PC-9 (cell line): ENCODE data around the gene KIAA1958. TPM values are rescaled to one million over a fixed set of nuclear protein-coding genes. Genes with fewer than 3 reads are reported as not detected.
A peak's percentile ranks its signal among the peaks of the same experiment; 100 is the strongest.

Source experiments
- BruUV-seq: library from RNA; stranded (reverse); fragments of 400-500 nt; replicated peaks from 2 replicates; lab custom pipeline; 2021; lab: Mats Ljungman, UMichigan
- CTCF ChIA-PET: fragments of 300-600 bp; sonication (Branson Sonifier 250); formaldehyde crosslinking; loops from one replicate; lab custom pipeline; 2022; ENCODE audit warnings: antibody characterized with exemption; lab: Charles Lee
- POLR2A ChIA-PET: fragments of 300-600 bp; sonication (Branson Sonifier 250); formaldehyde crosslinking; loops from one replicate; lab custom pipeline; 2022; ENCODE audit warnings: antibody characterized with exemption; ENCODE audit not compliant: unreplicated experiment; lab: Charles Lee
- DNase-seq, 2 experiments: peaks; one replicate each; pipeline versions ENCODE4 v3.0.0 to v3.0.0-alpha.2; 2015 to 2022; ENCODE audit warnings: mixed read lengths in 1 of 2
- H2AFZ ChIP-seq: fragments of 200-600 bp; sonication (generic); 2 replicates; pipeline ENCODE4 v1.8.1; 2017; ENCODE audit warnings: antibody characterized with exemption
- H3F3A ChIP-seq: fragments of 200-600 bp; sonication (generic); 2 replicates; pipeline ENCODE4 v1.8.1; 2017; ENCODE audit warnings: antibody characterized with exemption, mild to moderate bottlenecking, low read depth; ENCODE audit not compliant: insufficient read depth
- H3K27ac ChIP-seq: fragments of 200-600 bp; sonication (generic); 2 replicates; pipeline ENCODE4 v1.6.1; 2016; ENCODE audit warnings: mixed run types
- H3K27me3 ChIP-seq: fragments of 200-600 bp; sonication (generic); 2 replicates; pipeline ENCODE4 v1.6.1; 2016; ENCODE audit warnings: low read depth, mixed run types; ENCODE audit not compliant: insufficient read depth
- H3K36me3 ChIP-seq: fragments of 200-600 bp; sonication (generic); 2 replicates; pipeline ENCODE4 v1.6.1; 2016; ENCODE audit warnings: low read depth, mixed run types
- H3K4me1 ChIP-seq: fragments of 200-600 bp; sonication (generic); replicated peaks from 2 replicates; pipeline ENCODE4 v1.6.1; 2016; ENCODE audit warnings: mixed run types; ENCODE audit not compliant: insufficient read depth
- H3K4me2 ChIP-seq: fragments of 200-600 bp; sonication (generic); 2 replicates; pipeline ENCODE4 v1.6.1; 2017; ENCODE audit warnings: mixed run types
- H3K4me3 ChIP-seq: fragments of 200-600 bp; sonication (generic); 2 replicates; pipeline ENCODE4 v1.6.1; 2016; ENCODE audit warnings: mixed run types
- H3K79me2 ChIP-seq: fragments of 200-600 bp; sonication (generic); 2 replicates; pipeline ENCODE4 v1.6.1; 2017; ENCODE audit warnings: low read depth, mixed run types
- H3K9me2 ChIP-seq: fragments of 200-600 bp; sonication (generic); 2 replicates; pipeline ENCODE4 v1.8.1; 2017; ENCODE audit warnings: mild to moderate bottlenecking; ENCODE audit not compliant: insufficient read depth
- H3K9me3 ChIP-seq: fragments of 200-600 bp; sonication (generic); 2 replicates; pipeline ENCODE4 v1.8.1; 2016; ENCODE audit warnings: low read depth; ENCODE audit not compliant: insufficient read depth
- H4K20me1 ChIP-seq: fragments of 200-600 bp; sonication (generic); 2 replicates; pipeline ENCODE4 v1.8.1; 2017; ENCODE audit not compliant: insufficient read depth
- EZH2 ChIP-seq: fragments of 200-600 bp; sonication (generic); IDR thresholded peaks from 2 replicates; pipeline ENCODE4 v1.8.0; 2017; ENCODE audit warnings: antibody characterized with exemption, low read depth
- intact Hi-C: fragments of 100-400 bp; cut with micrococcal nuclease; formaldehyde crosslinking; loops from one replicate; pipeline ENCODE4 v1.10.0; 2022; ENCODE audit not compliant: unreplicated experiment
- total RNA-seq: library from RNA; stranded (reverse); gene quantifications from 2 replicates; pipeline ENCODE4 v1.2.3, GENCODE V29; 2021
- TF ChIP-seq, protein P1 (sequence below): fragments of 200-600 bp; sonication (generic); conservative IDR thresholded peaks from 2 replicates; pipeline ENCODE4 v1.6.1; 2017; ENCODE audit warnings: mixed run types, antibody characterized with exemption, mild to moderate bottlenecking, moderate library complexity

The KIAA1958 gene
- total RNA-seq, 1 experiment from 2014 or later = 19.5 TPM

DNA sequence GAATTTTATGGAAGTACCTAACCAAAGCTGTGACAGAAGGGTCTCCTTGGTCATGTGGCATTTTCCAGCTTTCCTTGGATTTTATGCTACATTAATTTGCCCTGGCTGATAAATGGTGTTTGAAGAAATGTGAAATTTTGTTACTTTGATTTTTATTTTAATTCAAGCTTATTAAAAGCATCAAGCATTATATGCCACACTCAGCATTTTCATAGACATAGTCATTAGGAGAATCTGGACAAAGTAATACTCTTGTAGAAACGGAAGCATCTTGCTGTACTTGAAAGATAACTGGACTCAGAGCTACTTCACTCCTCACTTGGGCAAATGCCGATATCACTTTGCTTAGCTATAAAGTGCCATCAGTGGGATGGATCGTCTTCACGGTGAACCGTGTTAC lies 177.1 kb downstream of the KIAA1958 start:
- H3K4me2 ChIP-seq = no peak overlapping the region
- intact Hi-C loops = loop anchor here (10.0 kb wide), 1 partner anchor 179 kb away; the partner anchor contains the start of gene KIAA1958
- DNase-seq = no peak
- POLR2A ChIA-PET = interaction anchor here (0.6 kb wide), 1 partner anchor 556 kb away, joined by 39 read pairs; no protein-coding TSS in a partner anchor
- no peaks in the 10 kb centered on the region; the same call in 1 of the 2 replicates for H3K36me3 ChIP-seq
- H2AFZ ChIP-seq = no peak overlapping the region
- no peaks in the 10 kb centered on the region for H3K27me3 ChIP-seq
- H3K27ac ChIP-seq = no peak overlapping the region
- H4K20me1 ChIP-seq = no peaks in the 10 kb centered on the region
- H3K9me2 ChIP-seq = no peaks in the 10 kb centered on the region
- H3K4me3 ChIP-seq = no peak overlapping the region
- no TSS peak for BruUV-seq
- CTCF ChIA-PET = interaction anchor here (0.6 kb wide), 1 partner anchor 74 kb away, joined by 4 read pairs; no protein-coding TSS in a partner anchor
- H3K9me3 ChIP-seq = no peaks in the 10 kb centered on the region
- no peaks in the 10 kb centered on the region for H3K79me2 ChIP-seq
- no peaks in the 10 kb centered on the region for H3K4me1 ChIP-seq
- no peaks in the 10 kb centered on the region for H3F3A ChIP-seq
- TF ChIP-seq, protein P1, sequence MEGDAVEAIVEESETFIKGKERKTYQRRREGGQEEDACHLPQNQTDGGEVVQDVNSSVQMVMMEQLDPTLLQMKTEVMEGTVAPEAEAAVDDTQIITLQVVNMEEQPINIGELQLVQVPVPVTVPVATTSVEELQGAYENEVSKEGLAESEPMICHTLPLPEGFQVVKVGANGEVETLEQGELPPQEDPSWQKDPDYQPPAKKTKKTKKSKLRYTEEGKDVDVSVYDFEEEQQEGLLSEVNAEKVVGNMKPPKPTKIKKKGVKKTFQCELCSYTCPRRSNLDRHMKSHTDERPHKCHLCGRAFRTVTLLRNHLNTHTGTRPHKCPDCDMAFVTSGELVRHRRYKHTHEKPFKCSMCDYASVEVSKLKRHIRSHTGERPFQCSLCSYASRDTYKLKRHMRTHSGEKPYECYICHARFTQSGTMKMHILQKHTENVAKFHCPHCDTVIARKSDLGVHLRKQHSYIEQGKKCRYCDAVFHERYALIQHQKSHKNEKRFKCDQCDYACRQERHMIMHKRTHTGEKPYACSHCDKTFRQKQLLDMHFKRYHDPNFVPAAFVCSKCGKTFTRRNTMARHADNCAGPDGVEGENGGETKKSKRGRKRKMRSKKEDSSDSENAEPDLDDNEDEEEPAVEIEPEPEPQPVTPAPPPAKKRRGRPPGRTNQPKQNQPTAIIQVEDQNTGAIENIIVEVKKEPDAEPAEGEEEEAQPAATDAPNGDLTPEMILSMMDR = no peak
- no peak for TF ChIP-seq EZH2

DNA sequence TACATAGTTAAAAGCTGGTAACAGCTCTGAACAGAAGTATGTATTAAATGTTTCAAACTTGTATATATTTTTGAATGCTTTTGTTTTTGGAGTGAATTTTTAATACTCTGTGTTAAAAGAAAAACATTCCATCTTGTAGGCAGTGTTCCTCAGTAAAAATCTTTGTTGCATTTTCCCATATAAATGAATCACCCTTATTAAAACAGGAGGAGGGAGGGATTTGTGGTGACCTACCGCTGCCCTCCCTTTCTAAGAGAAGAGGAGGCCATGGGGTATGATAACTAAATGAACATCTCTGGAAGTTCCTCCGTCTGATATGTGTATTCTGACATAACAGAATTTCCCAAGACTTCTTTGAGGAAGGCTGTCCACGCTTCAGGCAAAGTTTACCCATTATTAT lies 177.9 kb downstream of the KIAA1958 start:
- H4K20me1 ChIP-seq = no peaks in the 10 kb centered on the region
- H3K4me3 ChIP-seq = no peak overlapping the region
- intact Hi-C loops = loop anchor here (10.0 kb wide), 1 partner anchor 180 kb away; the partner anchor contains the start of gene KIAA1958
- H3K4me2 ChIP-seq = no peak overlapping the region
- H3K27me3 ChIP-seq = no peaks in the 10 kb centered on the region
- H3F3A ChIP-seq = no peaks in the 10 kb centered on the region
- ChIA-PET CTCF (no interaction called here), POLR2A (no interaction called here)
- H2AFZ ChIP-seq = no peak overlapping the region
- H3K9me2 ChIP-seq = no peaks in the 10 kb centered on the region
- H3K9me3 ChIP-seq = no peaks in the 10 kb centered on the region
- H3K79me2 ChIP-seq = no peaks in the 10 kb centered on the region
- H3K36me3 ChIP-seq = no peaks in the 10 kb centered on the region; the same call in 1 of the 2 replicates
- no peak for DNase-seq
- no peak overlapping the region for H3K27ac ChIP-seq
- BruUV-seq = no TSS peak
- TF ChIP-seq, protein P1 = no peak
- TF ChIP-seq EZH2 = no peak
- no peaks in the 10 kb centered on the region for H3K4me1 ChIP-seq

DNA sequence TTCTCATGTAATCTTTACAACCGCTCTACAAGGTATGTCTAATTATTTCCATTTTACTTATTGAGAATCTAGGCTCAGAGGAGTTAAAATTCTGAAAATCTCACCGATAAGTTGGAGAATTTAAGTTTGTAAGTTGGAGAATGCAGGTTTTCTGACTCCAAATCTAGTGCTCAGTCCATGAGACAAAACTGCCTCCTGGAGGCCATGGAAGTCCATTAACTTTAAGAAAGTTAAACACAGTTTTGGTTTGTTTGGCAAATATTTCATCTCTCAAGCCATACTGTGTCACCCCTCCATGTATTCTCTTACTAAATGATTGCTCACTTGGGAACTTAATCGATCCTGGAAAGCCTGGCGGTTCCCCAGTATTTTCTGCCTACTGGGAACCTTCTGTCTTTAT lies 178.7 kb downstream of the KIAA1958 start:
- Histone ChIP-seq H4K20me1 (no peaks in the 10 kb centered on the region), H3K4me2 (no peak overlapping the region), H3F3A (no peaks in the 10 kb centered on the region), H3K4me3 (no peak overlapping the region), H3K4me1 (no peaks in the 10 kb centered on the region), H3K36me3 (no peaks in the 10 kb centered on the region; the same call in 1 of the 2 replicates), H3K27ac (no peak overlapping the region), H3K79me2 (no peaks in the 10 kb centered on the region), H2AFZ (no peak overlapping the region), H3K9me3 (no peaks in the 10 kb centered on the region), H3K9me2 (no peaks in the 10 kb centered on the region), H3K27me3 (no peaks in the 10 kb centered on the region)
- intact Hi-C loops = loop anchor here (10.0 kb wide), 1 partner anchor 181 kb away; the partner anchor contains the start of gene KIAA1958
- DNase-seq = no peak
- POLR2A ChIA-PET = no interaction called here
- BruUV-seq = no TSS peak
- TF ChIP-seq, protein P1 = peak; percentile 36; the same call in 1 of the 2 replicates
- TF ChIP-seq EZH2 = no peak
- CTCF ChIA-PET = no interaction called here
